Muscle layer of colon (tissue), 2 donors: ENCODE data around the gene ALG1.
"Not testable (repeated sequence)": the region's sequence is repeated elsewhere in the genome, so short reads cannot be mapped to it uniquely, and the experiment has no call there.

ENCODE experiments used
- H3K27ac ChIP-seq: one replicate; pipeline ENCODE4 v1.7.0; 2013; ENCODE audit warnings: low read depth, mild to moderate bottlenecking, low read length, moderate library complexity
- H3K27me3 ChIP-seq, 2 donors: one replicate each; pipeline ENCODE4 v1.7.0; 2013; ENCODE audit warnings: low read length in 2 of 2, mild to moderate bottlenecking in 2 of 2; ENCODE audit not compliant: insufficient read depth in 2 of 2, control insufficient read depth in 1 of 2
- H3K36me3 ChIP-seq: one replicate; pipeline ENCODE4 v1.7.0; 2013; ENCODE audit warnings: mild to moderate bottlenecking, low read length; ENCODE audit not compliant: insufficient read depth
- H3K4me1 ChIP-seq: one replicate; pipeline ENCODE4 v1.7.0; 2013; ENCODE audit warnings: mild to moderate bottlenecking, low read length; ENCODE audit not compliant: insufficient read depth
- H3K4me3 ChIP-seq, 2 donors: one replicate each; pipeline ENCODE4 v1.7.0; 2013; ENCODE audit warnings: low read length in 2 of 2, low read depth in 1 of 2, mild to moderate bottlenecking in 1 of 2, moderate library complexity in 1 of 2
- H3K9ac ChIP-seq: one replicate; pipeline ENCODE4 v1.7.0; 2013; ENCODE audit warnings: low read length
- H3K9me3 ChIP-seq: one replicate; pipeline ENCODE4 v1.7.0; 2013; ENCODE audit warnings: mild to moderate bottlenecking, low read length
- donor health status: abdominal sarcoma.
- donor health status: Adenocarcinoma of cecum.

The ALG1 gene

GRCh38 chr16:5116780-5117295 lies 45.2 kb downstream of the ALG1 start:
- not testable (repeated sequence) for H3K27me3 ChIP-seq, H3K27ac ChIP-seq
- peak overlapping the region in 1 of 2 donors; percentile 8 for H3K4me3 ChIP-seq

GRCh38 chr16:5117300-5118087 lies 45.9 kb downstream of the ALG1 start:
- H3K4me1 ChIP-seq, H3K27me3 ChIP-seq, H3K36me3 ChIP-seq, H3K27ac ChIP-seq, H3K9ac ChIP-seq, H3K9me3 ChIP-seq: not testable (repeated sequence)
- peak overlapping the region in 1 of 2 donors; percentile 8 for H3K4me3 ChIP-seq

More at GRCh38 chr16:5116780-5117295, 45.2 kb downstream of the ALG1 start:
- H3K9ac ChIP-seq, H3K36me3 ChIP-seq, H3K9me3 ChIP-seq, H3K4me1 ChIP-seq: not testable (repeated sequence)

- H3K9me3 ChIP-seq, H3K27ac ChIP-seq, H3K4me3 ChIP-seq, H3K36me3 ChIP-seq, H3K4me1 ChIP-seq, H3K27me3 ChIP-seq, H3K9ac ChIP-seq: not testable (repeated sequence)
Observed at GRCh38 chr16:5131467-5132004, 59.9 kb downstream of the ALG1 start.

GRCh38 chr16:5132915-5133600 lies 61.4 kb downstream of the ALG1 start:
- H3K4me1 ChIP-seq, H3K9me3 ChIP-seq, H3K27me3 ChIP-seq, H3K4me3 ChIP-seq, H3K9ac ChIP-seq, H3K27ac ChIP-seq, H3K36me3 ChIP-seq: not testable (repeated sequence)

- H3K27ac ChIP-seq, H3K27me3 ChIP-seq, H3K4me3 ChIP-seq, H3K9ac ChIP-seq, H3K36me3 ChIP-seq, H3K9me3 ChIP-seq, H3K4me1 ChIP-seq: not testable (repeated sequence)
Observed at GRCh38 chr16:5134739-5135452, 63.3 kb downstream of the ALG1 start.
